Neural progenitor cell (in vitro differentiated cells): ENCODE results near the gene COL19A1.

ENCODE experiments used
- CTCF ChIP-seq: fragments of 200-600 bp; sonication (generic); IDR thresholded peaks from 2 replicates; pipeline ENCODE4 v1.5.1; 2017; ENCODE audit warnings: antibody characterized with exemption, mild to moderate bottlenecking
- EZH2 ChIP-seq: fragments of 200-600 bp; sonication (generic); IDR thresholded peaks from 2 replicates; pipeline ENCODE4 v1.6.1; 2017; ENCODE audit warnings: antibody characterized with exemption, mild to moderate bottlenecking, moderate library complexity
- EZH2phosphoT487 ChIP-seq: fragments of 200-600 bp; sonication (generic); IDR thresholded peaks from 2 replicates; pipeline ENCODE4 v1.6.1; 2017; ENCODE audit warnings: antibody characterized with exemption

GRCh38 chr6:69827276-69827893, 39.0 kb upstream of the COL19A1 start:
- no peak for TF ChIP-seq CTCF
- TF ChIP-seq EZH2 = no peak
- TF ChIP-seq EZH2phosphoT487 = no peak
